Endothelial cell (in vitro differentiated cells): ENCODE measurements around the gene OTOG. TPM values are rescaled to one million over a fixed set of nuclear protein-coding genes. Genes with fewer than 3 reads are reported as not detected.

Experiments used
- DNase-seq: peaks from one replicate; pipeline ENCODE4 v3.0.0; 2021; ENCODE audit warnings: low spot score
- H3K27ac Mint-ChIP-seq: one replicate; pipeline ENCODE4 v1.8.0; 2021; ENCODE audit warnings: mixed read lengths, inconsistent platforms; ENCODE audit not compliant: unreplicated experiment
- H3K27me3 Mint-ChIP-seq: one replicate; pipeline ENCODE4 v1.8.0; 2021; ENCODE audit warnings: mild to moderate bottlenecking, moderate library complexity, mixed read lengths, inconsistent platforms; ENCODE audit not compliant: unreplicated experiment
- H3K36me3 Mint-ChIP-seq: one replicate; pipeline ENCODE4 v1.8.0; 2021; ENCODE audit warnings: mild to moderate bottlenecking, low read depth, mixed read lengths, inconsistent platforms; ENCODE audit not compliant: unreplicated experiment
- H3K4me1 Mint-ChIP-seq: one replicate; pipeline ENCODE4 v1.8.0; 2021; ENCODE audit warnings: mild to moderate bottlenecking, mixed read lengths, inconsistent platforms; ENCODE audit not compliant: unreplicated experiment
- H3K4me3 Mint-ChIP-seq: one replicate; pipeline ENCODE4 v1.8.0; 2021; ENCODE audit warnings: mild to moderate bottlenecking, mixed read lengths, inconsistent platforms; ENCODE audit not compliant: unreplicated experiment
- H3K9me3 Mint-ChIP-seq: one replicate; pipeline ENCODE4 v1.8.0; 2021; ENCODE audit warnings: mixed read lengths, inconsistent platforms; ENCODE audit not compliant: unreplicated experiment
- CTCF ChIP-seq: fragments of 200-600 bp; sonication (generic); IDR thresholded peaks from one replicate; pipeline ENCODE4 v1.5.0; 2021; ENCODE audit warnings: antibody characterized with exemption; ENCODE audit not compliant: unreplicated experiment
- total RNA-seq: library from RNA; stranded (reverse); fragmentation: NEBNext Ultra II Directional; extraction: Animal tissue kit (Norgen Biotek cat#: 25700); gene quantifications from one replicate; pipeline ENCODE4 v1.2.1, GENCODE V29; 2021; ENCODE audit not compliant: unreplicated experiment

The OTOG gene
- total RNA-seq, 1 donor from 2014 or later: 0.13 TPM

GRCh38 chr11:17601676-17602075 is 54.6 kb downstream of the OTOG start:
- TF ChIP-seq CTCF: no peak
- Mint-ChIP-seq H3K27ac (no peak overlapping the region), H3K9me3 (no peaks in the 10 kb centered on the region), H3K36me3 (no peaks in the 10 kb centered on the region), H3K4me1 (no peaks in the 10 kb centered on the region), H3K27me3 (peaks cover 6% of the 10 kb centered on the region), H3K4me3 (no peak overlapping the region)
- no peak for DNase-seq

- H3K9me3 Mint-ChIP-seq: no peaks in the 10 kb centered on the region
- H3K27me3 Mint-ChIP-seq: peaks cover 11% of the 10 kb centered on the region
- no peaks in the 10 kb centered on the region for H3K36me3 Mint-ChIP-seq
- no peak for DNase-seq
- no peak overlapping the region for H3K27ac Mint-ChIP-seq
- H3K4me3 Mint-ChIP-seq: no peak overlapping the region
- TF ChIP-seq CTCF: no peak
- H3K4me1 Mint-ChIP-seq: no peaks in the 10 kb centered on the region
Measured at GRCh38 chr11:17602105-17603001, 55.3 kb downstream of the OTOG start.

GRCh38 chr11:17603056-17603825 is 56.2 kb downstream of the OTOG start:
- H3K27ac Mint-ChIP-seq: no peak overlapping the region
- no peak overlapping the region for H3K4me3 Mint-ChIP-seq
- DNase-seq: no peak
- no peaks in the 10 kb centered on the region for H3K4me1 Mint-ChIP-seq
- H3K9me3 Mint-ChIP-seq: no peaks in the 10 kb centered on the region
- H3K27me3 Mint-ChIP-seq: peaks cover 11% of the 10 kb centered on the region
- TF ChIP-seq CTCF: no peak
- no peaks in the 10 kb centered on the region for H3K36me3 Mint-ChIP-seq

- no peak overlapping the region for H3K4me3 Mint-ChIP-seq
- no peaks in the 10 kb centered on the region for H3K36me3 Mint-ChIP-seq
- peaks cover 13% of the 10 kb centered on the region for H3K27me3 Mint-ChIP-seq
- no peak for TF ChIP-seq CTCF
- H3K4me1 Mint-ChIP-seq: no peaks in the 10 kb centered on the region
- DNase-seq: no peak
- no peaks in the 10 kb centered on the region for H3K9me3 Mint-ChIP-seq
- H3K27ac Mint-ChIP-seq: peak overlapping the region; percentile 48
Measured at GRCh38 chr11:17604201-17604914, 57.3 kb downstream of the OTOG start.
